Astrocyte of the cerebellum (primary cell): Measurements from ENCODE around the gene GPR156.

Experiments
- DNase-seq: peaks from one replicate; pipeline ENCODE4 v3.0.0-alpha.2; 2011; ENCODE audit warnings: low read depth
- H3K4me3 ChIP-seq: 2 replicates; pipeline ENCODE4 v1.5.1; 2011; ENCODE audit warnings: mild to moderate bottlenecking, low read depth, low read length, moderate library complexity
- CTCF ChIP-seq: IDR thresholded peaks from 2 replicates; pipeline ENCODE4 v1.5.1; 2012; ENCODE audit warnings: low read length, low read depth, moderate library complexity, mild to moderate bottlenecking; ENCODE audit errors: missing control alignments
- in situ Hi-C: cut with HindIII; loops from 2 replicates; pipeline ENCODE4 v1.10.0; 2017; ENCODE audit warnings: low sequenced_read_pairs

The GPR156 gene

GRCh38 chr3:120196333-120196732 lies 88.7 kb downstream of the GPR156 start:
- DNase-seq, result no peak
- in situ Hi-C loops, result no loop called here
- H3K4me3 ChIP-seq, result no peak overlapping the region
- TF ChIP-seq CTCF, result no peak

GRCh38 chr3:120193554-120193953 lies 91.5 kb downstream of the GPR156 start:
- TF ChIP-seq CTCF, result no peak
- H3K4me3 ChIP-seq, result no peak overlapping the region
- no peak for DNase-seq
- in situ Hi-C loops, result no loop called here

GRCh38 chr3:120192579-120192978 lies 92.4 kb downstream of the GPR156 start:
- in situ Hi-C loops, result no loop called here

GRCh38 chr3:120192159-120192558 lies 92.9 kb downstream of the GPR156 start:
- in situ Hi-C loops, result no loop called here
- H3K4me3 ChIP-seq, result no peak overlapping the region
- TF ChIP-seq CTCF, result no peak
- DNase-seq, result no peak

More at GRCh38 chr3:120192579-120192978, 92.4 kb downstream of the GPR156 start:
- no peak for DNase-seq
- H3K4me3 ChIP-seq, result no peak overlapping the region
- TF ChIP-seq CTCF, result no peak

GRCh38 chr3:120182613-120183511 lies 102.2 kb downstream of the GPR156 start:
- no peak overlapping the region for H3K4me3 ChIP-seq
- in situ Hi-C loops, result no loop called here
- DNase-seq, result peak; percentile 19
- TF ChIP-seq CTCF, result peak; percentile 48

GRCh38 chr3:120181632-120182031 lies 103.4 kb downstream of the GPR156 start:
- H3K4me3 ChIP-seq, result no peak overlapping the region
- DNase-seq, result no peak
- TF ChIP-seq CTCF, result no peak
- in situ Hi-C loops, result no loop called here
